GM12875 (cell line): ENCODE measurements around the gene ABCB1.

Source experiments
- H3K4me3 ChIP-seq: one replicate; pipeline ENCODE4 v1.5.1; 2011; ENCODE audit warnings: low read depth, low read length, control low read depth
- TF ChIP-seq, protein P1 (sequence below): IDR thresholded peaks from 2 replicates; pipeline ENCODE4 v1.5.1; 2011; ENCODE audit warnings: low read depth, mild to moderate bottlenecking, control low read depth, inconsistent platforms, low read length, moderate library complexity, borderline replicate concordance; ENCODE audit not compliant: insufficient read depth

The ABCB1 gene

DNA sequence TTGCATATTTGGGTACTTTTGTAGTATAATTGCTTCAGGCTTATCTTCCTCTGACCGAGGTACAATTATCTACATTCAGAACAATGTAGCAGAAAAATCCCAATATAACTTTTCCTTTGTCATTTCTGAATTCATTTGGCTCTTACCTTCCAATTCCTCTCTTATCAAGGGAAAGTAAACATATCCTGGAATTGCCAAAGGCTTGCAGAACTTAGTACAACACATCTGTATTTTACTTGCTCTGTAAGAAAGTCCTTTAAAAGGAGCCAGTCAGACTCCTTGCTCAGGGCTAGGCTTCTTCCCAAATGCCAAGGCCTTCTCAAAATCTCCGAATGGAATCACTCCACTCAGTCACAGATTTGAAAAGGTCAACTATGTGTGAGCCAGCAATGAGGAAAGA, 81.9 kb downstream of the ABCB1 start:
- TF ChIP-seq, protein P1, sequence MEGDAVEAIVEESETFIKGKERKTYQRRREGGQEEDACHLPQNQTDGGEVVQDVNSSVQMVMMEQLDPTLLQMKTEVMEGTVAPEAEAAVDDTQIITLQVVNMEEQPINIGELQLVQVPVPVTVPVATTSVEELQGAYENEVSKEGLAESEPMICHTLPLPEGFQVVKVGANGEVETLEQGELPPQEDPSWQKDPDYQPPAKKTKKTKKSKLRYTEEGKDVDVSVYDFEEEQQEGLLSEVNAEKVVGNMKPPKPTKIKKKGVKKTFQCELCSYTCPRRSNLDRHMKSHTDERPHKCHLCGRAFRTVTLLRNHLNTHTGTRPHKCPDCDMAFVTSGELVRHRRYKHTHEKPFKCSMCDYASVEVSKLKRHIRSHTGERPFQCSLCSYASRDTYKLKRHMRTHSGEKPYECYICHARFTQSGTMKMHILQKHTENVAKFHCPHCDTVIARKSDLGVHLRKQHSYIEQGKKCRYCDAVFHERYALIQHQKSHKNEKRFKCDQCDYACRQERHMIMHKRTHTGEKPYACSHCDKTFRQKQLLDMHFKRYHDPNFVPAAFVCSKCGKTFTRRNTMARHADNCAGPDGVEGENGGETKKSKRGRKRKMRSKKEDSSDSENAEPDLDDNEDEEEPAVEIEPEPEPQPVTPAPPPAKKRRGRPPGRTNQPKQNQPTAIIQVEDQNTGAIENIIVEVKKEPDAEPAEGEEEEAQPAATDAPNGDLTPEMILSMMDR = no peak
- no peak overlapping the region for H3K4me3 ChIP-seq

GRCh38 chr7:87517891-87518290, 82.8 kb downstream of the ABCB1 start:
- no peak overlapping the region for H3K4me3 ChIP-seq
- TF ChIP-seq, protein P1 = no peak

- no peak overlapping the region for H3K4me3 ChIP-seq
- TF ChIP-seq, protein P1 = no peak
Observed at GRCh38 chr7:87517136-87517815, 83.4 kb downstream of the ABCB1 start.

- no peak overlapping the region for H3K4me3 ChIP-seq
- TF ChIP-seq, protein P1 = no peak
Observed at GRCh38 chr7:87513735-87514335, 86.8 kb downstream of the ABCB1 start.

DNA sequence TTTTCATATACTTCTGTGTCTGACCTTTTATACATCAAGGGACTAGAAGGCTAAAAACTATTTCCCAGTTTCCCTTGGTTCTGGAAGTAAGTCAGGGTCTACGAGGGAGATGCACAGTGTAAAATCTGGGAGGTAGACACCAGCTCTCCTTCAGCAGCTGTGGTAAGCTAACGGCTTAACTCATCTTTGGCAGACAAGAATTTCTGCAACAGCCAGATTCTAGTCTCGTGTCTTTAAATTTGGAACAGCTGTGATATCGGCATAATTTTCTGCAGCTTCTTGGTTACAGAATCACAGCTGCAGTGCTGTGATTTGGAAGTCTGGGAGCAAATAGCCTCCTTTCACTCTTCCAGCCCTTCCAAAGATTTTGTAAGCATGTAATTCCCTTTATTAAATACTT, 87.8 kb downstream of the ABCB1 start:
- no peak overlapping the region for H3K4me3 ChIP-seq
- TF ChIP-seq, protein P1 = no peak

GRCh38 chr7:87511510-87511909, 89.2 kb downstream of the ABCB1 start:
- no peak overlapping the region for H3K4me3 ChIP-seq
- TF ChIP-seq, protein P1 = no peak

DNA sequence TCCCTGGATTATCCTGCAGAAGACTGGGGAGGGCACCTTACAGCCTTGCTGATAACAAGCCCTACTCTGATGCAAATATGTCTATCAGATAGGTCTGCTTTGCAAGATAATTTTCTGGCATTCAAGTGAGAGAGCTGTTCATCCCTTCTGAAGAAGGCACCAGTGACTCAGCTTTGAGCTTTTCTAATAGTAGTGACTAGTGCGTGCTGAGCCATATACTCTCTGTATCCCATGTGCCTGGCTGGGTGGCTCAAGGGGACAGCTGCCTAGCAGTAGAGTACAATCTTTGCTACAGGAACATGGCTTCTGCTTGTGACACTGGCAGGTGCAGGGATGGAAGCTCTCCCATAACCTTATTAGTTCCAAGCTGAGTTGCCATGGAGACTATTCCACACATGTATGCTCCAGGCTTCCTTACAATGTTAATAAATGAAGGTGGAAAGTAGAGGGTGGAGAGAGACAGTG, 90.2 kb downstream of the ABCB1 start:
- no peak overlapping the region for H3K4me3 ChIP-seq
- TF ChIP-seq, protein P1 = no peak
